22Rv1 (cell line): ENCODE results near the gene RAPGEFL1.

Experiments used
- CTCF ChIP-seq: fragments of 450-650 bp; IDR thresholded peaks from 2 replicates; pipeline ENCODE4 v1.5.1; 2017; ENCODE audit warnings: mild to moderate bottlenecking
- ZFX ChIP-seq: fragments of 450-650 bp; IDR thresholded peaks from 2 replicates; pipeline ENCODE4 v1.6.1; 2017; ENCODE audit warnings: antibody characterized with exemption, borderline replicate concordance

GRCh38 chr17:40197550-40197949 is 20.3 kb downstream of the RAPGEFL1 start:
- TF ChIP-seq CTCF (no peak), ZFX (no peak)
